ENCODE data around the gene CACNA2D3. TPM values are rescaled to one million over a fixed set of nuclear protein-coding genes. Genes with fewer than 3 reads are reported as not detected.

The CACNA2D3 gene
- total RNA-seq, 1 experiment from 2014 or later = not detected

DNA sequence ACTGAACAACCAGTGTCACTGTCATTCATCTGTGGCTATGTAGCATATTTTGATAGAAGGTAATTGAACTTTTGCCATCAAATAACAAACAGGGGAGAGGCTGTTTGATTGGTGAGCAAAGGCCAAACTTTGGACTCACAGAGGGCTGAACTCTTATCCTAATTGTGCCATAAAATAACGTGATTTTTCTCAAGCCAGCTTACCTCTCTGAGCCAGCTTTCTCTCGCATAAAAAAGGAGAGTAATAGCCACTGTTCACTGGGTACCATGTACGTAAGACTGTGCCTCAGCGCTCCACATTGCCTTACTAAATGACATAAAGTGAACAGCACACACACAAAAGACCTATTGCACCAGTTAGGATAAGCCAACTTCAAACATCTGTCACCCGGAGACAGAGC is 588.6 kb downstream of the CACNA2D3 start:
- Mint-ChIP-seq H3K9me3 (ENCODE audit: unreplicated experiment) (no peaks in the 10 kb centered on the region), H3K27ac (ENCODE audit: unreplicated experiment) (no peak overlapping the region), H3K4me1 (ENCODE audit: low read depth, unreplicated experiment) (no peaks in the 10 kb centered on the region), H3K27me3 (ENCODE audit: insufficient read depth, unreplicated experiment) (peaks cover 3% of the 10 kb centered on the region), H3K36me3 (ENCODE audit: insufficient read depth, unreplicated experiment) (no peaks in the 10 kb centered on the region), H3K4me3 (ENCODE audit: unreplicated experiment) (no peak overlapping the region)
- no peak overlapping the region for H3K4me3 ChIP-seq (ENCODE audit: low read depth, low read length)
- TF ChIP-seq CTCF (IDR thresholded peaks at IDR 0.05; ENCODE audit: insufficient read depth in 1 of 2, low read depth in 1 of 2, low read length in 1 of 2, severe bottlenecking in 1 of 2, unreplicated experiment in 1 of 2) = no peak
- H3K36me3 ChIP-seq (ENCODE audit: control insufficient read depth, insufficient read depth, low read length) = no peaks in the 10 kb centered on the region
- H3K9me3 ChIP-seq = no peaks in the 10 kb centered on the region
- no peaks in the 10 kb centered on the region for H3K27me3 ChIP-seq (replicated peaks; ENCODE audit: control insufficient read depth, insufficient read depth, low read length)
- no TSS peak for BruUV-seq (replicated peaks)
- ChIA-PET POLR2A (no interaction called here), CTCF (no interaction called here)
- H3K4me1 ChIP-seq = no peaks in the 10 kb centered on the region
- no peak for DNase-seq
- intact Hi-C loops (cut with micrococcal nuclease; ENCODE audit: unreplicated experiment) = no loop called here

- DNase-seq = no peak
- no peaks in the 10 kb centered on the region for H3K4me1 ChIP-seq
- Mint-ChIP-seq H3K9me3 (ENCODE audit: unreplicated experiment) (no peaks in the 10 kb centered on the region), H3K4me1 (ENCODE audit: low read depth, unreplicated experiment) (no peaks in the 10 kb centered on the region), H3K27me3 (ENCODE audit: insufficient read depth, unreplicated experiment) (peaks cover 3% of the 10 kb centered on the region), H3K27ac (ENCODE audit: unreplicated experiment) (no peak overlapping the region), H3K4me3 (ENCODE audit: unreplicated experiment) (no peak overlapping the region), H3K36me3 (ENCODE audit: insufficient read depth, unreplicated experiment) (no peaks in the 10 kb centered on the region)
- TF ChIP-seq CTCF (IDR thresholded peaks at IDR 0.05; ENCODE audit: insufficient read depth in 1 of 2, low read depth in 1 of 2, low read length in 1 of 2, severe bottlenecking in 1 of 2, unreplicated experiment in 1 of 2) = no peak
- H3K4me3 ChIP-seq (ENCODE audit: low read depth, low read length) = no peak overlapping the region
- no peaks in the 10 kb centered on the region for H3K27me3 ChIP-seq (replicated peaks; ENCODE audit: control insufficient read depth, insufficient read depth, low read length)
- intact Hi-C loops (cut with micrococcal nuclease; ENCODE audit: unreplicated experiment) = no loop called here
- no TSS peak for BruUV-seq (replicated peaks)
- CTCF ChIA-PET = no interaction called here
- H3K36me3 ChIP-seq (ENCODE audit: control insufficient read depth, insufficient read depth, low read length) = no peaks in the 10 kb centered on the region
- H3K9me3 ChIP-seq = no peaks in the 10 kb centered on the region
- POLR2A ChIA-PET = no interaction called here
Observed at GRCh38 chr3:54712539-54712938, 590.2 kb downstream of the CACNA2D3 start.

DNA sequence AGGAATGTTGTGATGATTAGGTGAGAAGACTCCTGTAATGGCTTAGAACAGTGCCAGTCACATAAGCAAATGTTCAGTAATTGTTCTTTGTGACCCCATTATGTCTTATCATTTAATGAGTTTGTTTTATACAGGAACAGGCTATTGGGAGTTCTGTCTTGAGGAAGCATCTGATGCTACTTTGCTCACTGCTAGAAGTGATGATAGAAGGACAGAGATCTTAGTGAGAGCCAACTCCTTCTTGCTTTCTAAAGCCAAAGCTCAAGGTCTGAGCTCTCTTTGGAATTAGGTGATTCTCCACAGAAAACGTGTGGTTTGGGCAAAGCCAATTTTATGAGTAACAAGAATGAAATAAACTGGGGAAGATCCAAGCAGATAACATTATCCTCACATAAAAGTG is 590.7 kb downstream of the CACNA2D3 start:
- Mint-ChIP-seq H3K4me3 (ENCODE audit: unreplicated experiment) (no peak overlapping the region), H3K4me1 (ENCODE audit: low read depth, unreplicated experiment) (no peaks in the 10 kb centered on the region), H3K27me3 (ENCODE audit: insufficient read depth, unreplicated experiment) (peaks cover 3% of the 10 kb centered on the region), H3K9me3 (ENCODE audit: unreplicated experiment) (no peaks in the 10 kb centered on the region), H3K36me3 (ENCODE audit: insufficient read depth, unreplicated experiment) (no peaks in the 10 kb centered on the region), H3K27ac (ENCODE audit: unreplicated experiment) (no peak overlapping the region)
- TF ChIP-seq CTCF (IDR thresholded peaks at IDR 0.05; ENCODE audit: insufficient read depth in 1 of 2, low read depth in 1 of 2, low read length in 1 of 2, severe bottlenecking in 1 of 2, unreplicated experiment in 1 of 2) = no peak
- Histone ChIP-seq H3K27me3 (replicated peaks; ENCODE audit: control insufficient read depth, insufficient read depth, low read length) (no peaks in the 10 kb centered on the region), H3K9me3 (no peaks in the 10 kb centered on the region), H3K36me3 (ENCODE audit: control insufficient read depth, insufficient read depth, low read length) (no peaks in the 10 kb centered on the region), H3K4me1 (no peaks in the 10 kb centered on the region), H3K4me3 (ENCODE audit: low read depth, low read length) (no peak overlapping the region)
- BruUV-seq (replicated peaks) = no TSS peak
- no peak for DNase-seq
- ChIA-PET CTCF (no interaction called here), POLR2A (no interaction called here)
- intact Hi-C loops (cut with micrococcal nuclease; ENCODE audit: unreplicated experiment) = no loop called here

Measured in Caco-2 (cell line).